ENCODE measurements around the gene POLR2H.

POLR2H gene

GRCh38 chr3:184348057-184348382, 13.5 kb upstream of the POLR2H start:
- DNase-seq = peak in 1 of 42 donors; percentile 16
- intact Hi-C loops (cut with DNase I) = no loop called here

DNA sequence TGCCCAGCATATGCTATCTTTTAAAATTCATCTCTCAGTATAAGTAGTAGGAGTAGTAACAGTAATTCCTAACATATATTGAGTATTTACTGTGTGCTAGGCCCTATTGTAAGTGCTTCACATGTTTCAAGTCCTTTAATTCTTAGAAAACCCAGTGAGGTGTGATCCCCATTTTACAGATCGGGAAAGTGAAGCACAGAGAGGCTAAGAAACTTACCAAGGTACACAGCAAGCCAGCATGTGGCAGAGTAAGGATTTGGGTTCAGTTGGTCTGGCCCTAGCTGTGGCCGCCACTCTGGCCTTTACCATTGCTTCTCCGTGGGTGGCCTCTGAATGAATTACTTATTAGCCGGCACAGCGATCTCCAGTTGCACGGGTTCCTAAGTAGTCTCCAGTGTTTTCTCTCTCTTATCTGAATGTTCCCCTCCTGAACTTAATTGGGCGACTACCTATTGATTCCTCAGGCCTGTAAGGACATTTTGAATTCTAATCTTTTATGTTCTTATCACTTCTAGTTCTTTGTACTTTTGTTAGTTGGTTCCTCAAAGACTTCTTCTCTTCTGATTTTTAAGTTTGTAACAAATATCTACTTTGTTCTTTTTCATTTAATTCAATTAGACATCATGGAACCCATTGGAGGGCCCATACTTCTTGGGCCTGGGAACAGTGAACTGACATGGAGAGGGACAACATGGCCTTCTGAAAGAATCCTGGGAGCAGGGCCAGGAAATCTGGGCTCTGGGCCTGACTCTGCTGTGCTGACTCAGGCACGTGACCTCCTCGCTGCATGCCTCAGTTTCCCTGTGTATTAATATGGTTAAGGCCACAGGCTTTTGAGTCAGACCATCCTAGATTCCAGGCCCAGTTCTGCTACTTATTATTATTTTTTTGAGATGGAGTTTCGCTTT, 11.7 kb upstream of the POLR2H start:
- intact Hi-C loops (cut with DNase I) = no loop called here
- peak in 6 of 42 donors; percentile 40 to 72 (median 58) for DNase-seq

DNA sequence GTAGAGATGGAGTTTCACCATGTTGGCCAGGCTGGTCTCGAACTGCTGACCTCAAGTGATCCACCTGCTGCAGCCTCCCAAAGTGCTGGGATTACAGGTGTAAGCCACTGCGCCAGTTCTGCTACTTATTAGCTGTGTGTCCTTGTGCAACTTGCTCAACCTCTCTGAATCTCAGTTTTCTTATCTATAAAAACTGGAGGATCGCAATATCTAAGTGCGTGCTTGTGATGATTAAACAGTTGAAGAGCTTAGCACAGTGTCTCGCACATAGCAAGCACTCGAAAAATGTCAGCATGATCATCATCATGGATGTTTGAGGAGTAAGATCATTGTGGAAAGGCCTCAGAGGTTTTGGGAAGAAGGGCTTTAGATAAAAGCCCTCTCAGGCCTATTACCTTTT, 10.9 kb upstream of the POLR2H start:
- DNase-seq = no peak

GRCh38 chr3:184351511-184352148, 9.9 kb upstream of the POLR2H start:
- peak in 3 of 42 donors; percentile 18 to 31 (median 25) for DNase-seq
- intact Hi-C loops (cut with DNase I) = no loop called here

More for the DNA sequence above, 10.9 kb upstream of the POLR2H start:
- intact Hi-C loops (cut with DNase I) = no loop called here

DNA sequence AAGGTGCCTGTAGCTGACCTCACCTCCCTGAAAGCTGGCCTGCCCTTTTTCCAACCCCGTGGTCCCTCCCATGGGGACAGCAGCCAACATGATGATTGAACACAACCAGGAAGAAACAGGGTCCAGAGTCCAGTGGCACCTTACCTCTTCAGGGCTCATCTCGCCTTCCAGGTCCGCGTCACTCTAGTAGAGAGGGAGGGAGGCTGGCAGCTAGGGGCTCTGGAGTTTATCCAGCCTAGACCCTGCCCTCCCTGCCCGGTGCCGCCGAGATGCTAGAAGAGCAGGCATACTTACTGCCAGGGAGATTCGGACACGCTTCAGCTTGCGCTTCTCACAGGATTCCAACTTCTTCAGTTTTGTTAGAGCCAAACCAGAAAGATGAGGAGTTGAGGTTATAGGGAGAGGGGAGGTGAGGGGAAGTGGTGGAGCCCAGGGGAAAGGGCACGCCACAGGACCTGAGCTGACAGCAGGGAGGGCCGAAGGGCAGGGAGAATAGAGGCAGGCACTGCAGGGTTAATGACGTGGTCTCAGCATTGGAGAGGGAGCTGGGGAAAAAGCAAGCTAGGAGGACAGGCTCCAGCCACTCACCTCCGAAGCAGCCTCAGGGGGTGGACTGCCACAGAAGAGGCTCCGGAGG, 9.2 kb upstream of the POLR2H start:
- DNase-seq = no peak
- intact Hi-C loops (cut with DNase I) = no loop called here

- no peak for DNase-seq
- intact Hi-C loops (cut with DNase I) = no loop called here
Measured at GRCh38 chr3:184352897-184353545, 8.5 kb upstream of the POLR2H start.

GRCh38 chr3:184353546-184353941, 8.0 kb upstream of the POLR2H start:
- DNase-seq = no peak
- intact Hi-C loops (cut with DNase I) = no loop called here

DNA sequence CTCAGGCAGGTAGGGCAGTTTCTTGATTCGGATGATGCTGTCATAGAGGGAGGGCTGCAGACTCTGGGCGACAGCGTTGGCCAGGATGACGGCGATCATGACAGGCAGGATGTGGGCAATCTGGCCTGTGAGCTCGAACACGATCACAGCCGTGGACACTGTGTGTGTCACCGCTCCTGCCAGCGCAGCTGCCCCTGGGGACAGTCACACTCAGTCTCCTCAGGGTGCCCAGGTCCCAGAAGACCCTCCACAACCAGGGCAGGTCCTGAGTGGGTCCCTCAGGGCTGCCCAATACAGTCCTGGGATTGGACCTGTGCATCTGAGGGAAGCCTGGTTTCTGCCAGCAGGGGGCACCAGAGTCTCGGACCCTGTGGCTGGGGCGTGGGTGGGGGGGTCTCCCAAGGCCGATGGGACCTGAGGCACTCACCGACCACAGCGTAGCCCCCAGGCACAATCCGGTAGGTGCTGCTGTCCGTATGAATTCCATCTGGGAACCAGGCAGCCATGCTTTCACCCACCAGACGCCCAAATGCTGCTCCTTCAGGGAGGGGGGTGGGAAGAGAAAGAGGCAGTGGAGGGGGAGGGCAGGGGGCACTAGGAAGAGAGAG, 7.3 kb upstream of the POLR2H start:
- peak in 33 of 42 donors; percentile 39 to 88 (median 63) for DNase-seq
- intact Hi-C loops (cut with DNase I) = no loop called here

DNA sequence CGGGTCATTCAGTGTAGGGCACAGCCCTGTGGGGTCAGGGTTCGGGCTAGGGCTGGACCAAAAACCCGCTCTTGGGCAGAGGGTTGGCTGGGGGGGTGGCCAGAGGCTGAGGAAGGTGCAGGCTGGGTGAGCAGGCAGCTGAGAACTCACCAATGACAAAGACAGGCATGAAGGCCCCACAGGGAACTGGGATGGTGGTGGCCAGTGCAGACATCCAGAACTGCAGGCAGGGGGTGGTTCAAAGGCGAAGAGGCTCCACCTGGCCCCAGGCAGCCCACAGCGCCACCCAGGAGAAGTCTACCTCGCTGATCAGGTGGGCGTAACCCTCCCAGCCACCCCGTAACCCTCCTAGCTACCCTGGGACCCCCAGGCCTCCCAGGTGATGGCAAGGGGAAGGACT, 6.8 kb upstream of the POLR2H start:
- intact Hi-C loops (cut with DNase I) = no loop called here
- DNase-seq = no peak

- no peak for DNase-seq
Measured at GRCh38 chr3:184355261-184356040, 6.1 kb upstream of the POLR2H start.

DNA sequence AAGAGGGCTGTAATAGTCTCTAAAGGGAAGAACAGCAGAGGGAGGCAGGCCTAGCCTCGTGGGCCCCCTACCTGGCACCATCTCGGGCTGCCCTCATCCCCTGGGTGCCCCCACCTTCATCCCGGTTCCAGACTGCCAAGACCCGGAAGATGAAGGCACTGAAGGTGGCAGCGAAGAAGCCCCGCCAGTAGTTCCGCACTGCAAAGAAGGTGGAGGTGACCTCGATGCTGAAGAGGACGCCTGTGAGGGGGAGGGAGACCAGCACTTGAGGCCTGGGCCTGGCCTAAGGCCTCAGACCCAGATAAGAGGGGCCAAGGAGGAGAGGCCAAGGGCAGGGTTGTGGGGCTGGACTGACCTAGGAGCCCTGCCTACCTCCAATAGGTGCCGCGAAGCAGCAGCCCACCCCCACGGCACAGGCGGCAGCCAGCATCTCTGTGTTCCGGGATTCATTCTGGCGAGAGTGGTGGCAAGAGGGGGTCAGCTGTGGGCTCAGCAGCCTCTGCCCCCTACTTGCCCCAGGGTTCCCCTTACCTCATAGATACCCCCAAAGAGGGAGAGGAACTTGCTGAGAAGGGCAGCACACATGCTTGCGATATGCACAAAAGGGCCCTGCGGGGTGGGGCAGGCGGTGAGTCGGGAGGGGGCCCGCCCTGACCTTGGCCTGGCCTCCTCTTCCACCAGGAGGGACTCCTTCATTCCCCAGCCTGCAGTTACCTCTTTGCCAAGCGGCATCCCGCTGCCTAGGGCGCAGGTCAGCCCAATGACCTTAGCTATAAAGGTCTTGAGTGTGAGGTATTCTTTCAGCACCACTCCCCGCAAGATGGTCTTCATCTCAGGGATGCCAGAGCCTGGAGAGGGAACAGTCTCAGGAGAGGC, 4.0 kb upstream of the POLR2H start:
- intact Hi-C loops (cut with DNase I) = no loop called here
- no peak for DNase-seq

More at GRCh38 chr3:184355261-184356040, 6.1 kb upstream of the POLR2H start:
- intact Hi-C loops (cut with DNase I) = no loop called here

- DNase-seq = no peak
- intact Hi-C loops (cut with DNase I) = no loop called here
Measured at GRCh38 chr3:184358124-184358767, 3.3 kb upstream of the POLR2H start.

DNA sequence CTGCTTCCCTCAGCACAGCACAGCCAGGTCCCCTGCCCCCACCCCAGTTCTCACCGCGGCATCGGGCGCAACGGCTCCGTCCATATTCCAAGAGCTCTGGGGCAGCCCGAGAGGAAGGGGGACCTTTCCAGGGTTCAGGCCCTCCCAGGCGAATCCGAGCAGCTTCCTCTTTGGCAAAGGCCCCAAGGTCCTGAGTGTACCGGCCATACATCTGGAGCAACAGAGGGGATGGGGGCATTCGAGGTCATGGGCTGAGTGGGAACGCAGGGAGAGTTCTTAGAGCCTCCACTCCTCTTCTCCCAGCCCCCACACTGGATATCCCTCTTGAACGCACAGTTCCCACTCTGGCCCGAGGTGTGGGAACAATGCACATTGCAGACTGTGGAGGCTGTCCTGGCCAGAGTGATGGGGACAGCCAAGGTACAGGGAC, 2.6 kb upstream of the POLR2H start:
- intact Hi-C loops (cut with DNase I) = no loop called here
- no peak for DNase-seq

DNA sequence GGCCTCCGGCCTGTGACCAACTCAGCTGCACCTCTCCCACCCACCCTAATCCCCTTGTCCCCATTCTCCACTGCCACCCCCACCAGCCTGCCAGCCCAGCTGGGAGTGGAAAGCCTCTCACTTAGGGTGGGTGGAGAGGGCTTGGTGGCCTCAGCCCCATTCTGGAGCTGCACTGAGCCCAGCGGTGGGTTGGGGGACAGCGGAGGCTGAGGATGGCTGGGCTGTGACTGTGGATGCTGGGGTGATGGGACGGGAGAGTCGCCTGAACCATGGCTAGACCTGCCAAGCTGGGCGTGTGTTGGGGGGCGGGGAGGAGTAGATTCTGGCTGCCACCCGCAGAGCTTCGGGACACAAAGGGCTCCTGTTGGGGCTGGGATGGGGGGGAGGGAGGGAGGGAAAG, 1.9 kb upstream of the POLR2H start:
- DNase-seq = peak; percentile 57 to 93 (median 80)

GRCh38 chr3:184360070-184360928, 1.2 kb upstream of the POLR2H start:
- intact Hi-C loops (cut with DNase I) = no loop called here
- DNase-seq = peak in 10 of 42 donors; percentile 22 to 81 (median 56)

More for the DNA sequence above, 1.9 kb upstream of the POLR2H start:
- intact Hi-C loops (cut with DNase I) = no loop called here

Data from head of caudate nucleus (tissue), 42 donors.